Stimulated activated CD4-positive, alpha-beta T cell treated with anti-CD3 and anti-CD28 coated beads, Interleukin-4, amount 100 ng/mL, for 24 hours (primary cell): Measurements from ENCODE around the gene PNKP.

Experiments
- DNase-seq: peaks from one replicate; pipeline ENCODE4 v3.0.0-alpha.2; 2020

The PNKP gene

DNA sequence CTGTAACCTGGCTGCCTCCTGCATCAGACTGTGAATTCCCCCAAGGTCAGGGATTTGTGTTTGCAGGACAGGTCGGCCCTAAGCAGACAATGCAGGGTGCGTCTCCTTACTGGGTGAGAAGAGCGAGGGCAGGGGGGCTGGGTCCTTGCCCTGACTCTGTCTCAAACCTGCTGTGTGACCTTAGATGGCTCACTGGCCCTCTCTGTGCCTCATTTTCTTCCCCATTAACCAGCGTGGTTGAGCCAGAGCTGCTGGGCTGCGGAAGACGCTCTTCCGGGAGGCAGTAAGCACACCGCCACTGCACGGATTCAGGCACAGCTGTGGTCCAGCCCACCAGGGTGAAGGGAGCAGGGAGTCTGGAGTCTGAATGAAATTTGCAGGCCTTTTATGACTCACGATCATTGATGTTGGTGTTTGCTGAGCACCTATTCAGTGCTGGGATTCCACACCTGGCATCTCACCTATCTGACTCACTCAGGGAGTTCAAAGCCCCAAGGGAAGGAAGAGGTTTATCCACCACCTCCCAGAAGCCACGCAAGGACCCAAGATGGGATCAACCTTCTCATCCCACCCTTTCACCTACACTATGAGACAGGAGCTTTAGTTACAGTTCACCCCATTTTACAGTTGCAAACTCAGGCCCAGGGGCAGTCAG is 7.3 kb upstream of the PNKP start:
- DNase-seq, result no peak

DNA sequence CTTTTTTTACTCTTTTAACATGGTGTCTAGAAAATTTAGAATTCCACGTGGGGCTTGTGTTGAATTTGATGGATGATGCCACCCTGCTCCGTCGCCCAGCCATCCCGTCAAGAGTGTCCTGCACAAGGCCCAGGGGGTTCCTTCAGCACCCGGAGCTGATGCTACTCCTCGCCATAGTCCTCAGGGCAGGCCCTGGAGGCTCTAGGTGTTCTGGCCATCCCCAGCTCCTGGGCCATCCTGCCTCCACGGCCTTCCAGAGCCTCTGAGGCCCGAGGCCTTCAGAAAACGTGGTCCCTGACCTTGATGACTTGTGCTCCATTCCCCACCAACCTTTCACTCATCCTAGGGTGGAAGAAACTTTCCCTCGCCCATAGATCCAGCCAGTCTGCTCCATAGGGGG is 6.5 kb upstream of the PNKP start:
- no peak for DNase-seq

DNA sequence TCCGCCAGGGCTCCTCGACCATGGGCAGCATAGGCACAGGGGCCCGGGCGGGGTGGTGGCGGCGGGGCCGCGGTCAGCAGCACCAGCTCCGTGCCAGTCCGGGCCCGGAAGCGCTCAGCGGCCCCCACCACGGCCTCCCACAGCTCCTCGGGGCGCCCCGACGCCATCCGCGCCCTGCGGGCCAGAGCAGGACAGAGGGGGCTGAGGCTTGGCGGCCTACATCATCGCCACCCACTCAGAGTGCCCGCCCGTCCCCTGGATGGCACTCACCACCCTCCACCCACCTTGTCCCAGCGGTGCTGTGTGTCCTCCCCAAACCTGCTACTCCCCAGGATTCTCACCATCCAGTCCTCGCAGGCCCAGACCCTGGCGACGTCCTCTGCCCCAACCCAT is 5.7 kb upstream of the PNKP start:
- no peak for DNase-seq

DNA sequence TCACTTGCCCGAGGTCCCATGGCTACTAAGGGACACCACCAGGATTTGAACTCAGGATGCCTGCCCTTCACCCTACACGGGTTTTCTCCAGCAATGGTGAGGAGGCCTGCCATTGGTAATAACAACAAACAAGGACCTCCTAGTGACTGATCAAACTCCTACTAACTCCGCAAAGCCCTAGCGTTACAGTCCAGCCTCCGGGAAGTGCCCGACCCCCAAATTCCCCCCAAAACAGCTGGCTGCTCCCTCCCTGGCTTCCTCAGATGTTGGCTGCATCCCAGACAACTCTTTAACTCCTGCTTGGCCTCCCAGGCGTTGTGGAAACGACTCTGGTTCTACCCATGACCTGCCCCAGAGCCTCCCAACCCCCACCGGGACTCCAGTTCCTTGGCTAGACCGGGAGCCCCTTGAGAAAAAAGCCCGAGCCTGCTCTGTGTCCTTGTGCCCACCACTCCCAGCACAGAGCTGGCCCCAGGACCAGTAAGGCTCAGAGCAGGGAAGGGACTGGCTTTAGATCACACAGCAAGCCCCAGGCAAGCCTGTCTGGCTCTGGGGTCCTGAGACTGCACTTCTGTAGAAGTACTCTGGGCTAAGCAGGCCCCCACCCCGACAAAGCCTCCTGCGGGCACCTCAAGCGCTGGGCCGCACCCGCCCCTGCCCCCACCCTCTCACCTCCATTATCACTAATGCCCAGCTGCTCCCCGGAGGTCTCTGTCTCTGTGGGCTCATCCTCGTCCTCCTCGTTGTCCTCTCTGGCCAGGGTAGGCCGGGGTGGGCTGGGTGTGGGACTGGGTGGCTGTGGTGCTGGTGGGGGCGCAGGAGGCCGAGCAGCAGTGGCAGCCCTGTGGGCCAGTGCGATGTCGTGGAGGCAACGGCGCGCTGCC is 5.1 kb upstream of the PNKP start:
- DNase-seq, result no peak

GRCh38 chr19:49871349-49871985 is 4.1 kb upstream of the PNKP start:
- DNase-seq, result no peak

DNA sequence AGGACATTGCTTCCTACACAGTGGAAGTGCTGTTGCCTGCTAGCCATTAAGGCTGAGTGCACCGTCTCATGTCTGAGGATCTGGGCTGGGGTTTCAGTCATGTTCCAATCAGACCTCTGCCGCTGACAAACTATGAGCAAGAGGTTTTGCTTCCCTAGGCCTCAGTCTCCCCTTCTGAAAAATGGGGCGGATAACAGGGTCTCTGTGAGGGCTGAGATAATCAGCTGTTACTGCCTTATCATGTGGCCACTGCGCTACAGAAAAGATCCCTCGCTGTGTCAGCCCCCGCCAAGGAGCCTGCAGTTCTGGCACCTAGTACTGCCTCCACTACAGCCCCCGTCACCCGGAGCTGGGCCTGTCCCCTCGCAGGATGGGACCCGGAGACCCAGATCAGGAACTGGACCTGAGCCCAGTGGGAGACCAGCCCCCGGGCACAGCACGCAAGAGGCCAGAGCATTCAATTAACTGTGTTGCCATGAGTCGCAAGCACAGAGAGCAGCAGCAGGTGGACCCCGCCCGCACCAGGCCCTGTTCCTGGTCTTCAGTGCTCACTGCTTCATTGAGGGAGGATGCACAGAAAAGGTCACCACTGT is 3.0 kb upstream of the PNKP start:
- DNase-seq, result no peak

GRCh38 chr19:49869484-49870308 is 2.3 kb upstream of the PNKP start:
- peak; percentile 92 for DNase-seq

GRCh38 chr19:49869009-49869483 is 1.7 kb upstream of the PNKP start:
- DNase-seq, result no peak

GRCh38 chr19:49864890-49865289 is 2.5 kb downstream of the PNKP start:
- no peak for DNase-seq

- no peak for DNase-seq
These were observed 3.4 kb downstream of the PNKP start for GRCh38 chr19:49863935-49864320.

- DNase-seq, result no peak
These were observed 4.0 kb downstream of the PNKP start for GRCh38 chr19:49863254-49863934.

GRCh38 chr19:49862391-49863253 is 4.8 kb downstream of the PNKP start:
- no peak for DNase-seq

- DNase-seq, result no peak
These were observed 5.6 kb downstream of the PNKP start for GRCh38 chr19:49861541-49862378.

DNA sequence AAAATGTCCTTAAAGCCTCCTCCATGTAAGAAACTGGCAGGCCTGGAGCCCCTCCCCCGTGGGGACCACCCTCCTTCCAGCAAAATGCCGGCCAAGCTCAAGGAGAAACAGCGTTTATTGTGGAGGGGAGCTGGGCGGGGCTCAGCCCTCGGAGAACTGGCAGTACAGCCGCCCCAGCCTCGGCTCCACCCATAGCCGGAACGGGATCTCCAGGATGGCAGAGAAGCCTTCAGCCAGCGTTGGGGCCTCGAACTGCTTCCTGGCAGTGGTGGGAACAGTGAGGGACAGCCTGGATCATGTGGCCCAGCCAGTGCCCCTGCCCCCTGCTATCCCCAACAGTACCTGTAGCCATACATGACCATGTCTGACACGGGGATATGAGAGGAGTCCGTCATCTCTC is 6.3 kb downstream of the PNKP start:
- no peak for DNase-seq

GRCh38 chr19:49860336-49861102 is 6.9 kb downstream of the PNKP start:
- DNase-seq, result no peak

GRCh38 chr19:49859682-49860335 is 7.6 kb downstream of the PNKP start:
- DNase-seq, result no peak

GRCh38 chr19:49858088-49858985 is 9.0 kb downstream of the PNKP start:
- no peak for DNase-seq

GRCh38 chr19:49857838-49858087 is 9.6 kb downstream of the PNKP start:
- no peak for DNase-seq
